Measurements from ENCODE around the gene DCHS2. TPM values are rescaled to one million over a fixed set of nuclear protein-coding genes. Genes with fewer than 3 reads are reported as not detected.
A peak's percentile ranks its signal among the peaks of the same experiment; 100 is the strongest.

Gene DCHS2
- total RNA-seq, 1 donor from 2014 or later, result 0.71 TPM

GRCh38 chr4:154466336-154466735 is 25.3 kb downstream of the DCHS2 start:
- no peak overlapping the region for H3K4me3 Mint-ChIP-seq

GRCh38 chr4:154465085-154465484 is 26.5 kb downstream of the DCHS2 start:
- H3K27ac ChIP-seq, result no peak overlapping the region
- H2AFZ ChIP-seq (replicated peaks), result no peak overlapping the region
- no peaks in the 10 kb centered on the region for H3K4me1 Mint-ChIP-seq

More at GRCh38 chr4:154466336-154466735, 25.3 kb downstream of the DCHS2 start:
- no peaks in the 10 kb centered on the region for H3K27me3 ChIP-seq
- no peaks in the 10 kb centered on the region for H3F3A ChIP-seq (ENCODE audit: low read depth)
- no peaks in the 10 kb centered on the region for H3K4me1 ChIP-seq
- no peak overlapping the region for H3K27ac Mint-ChIP-seq
- no peaks in the 10 kb centered on the region for H3K9me3 ChIP-seq (ENCODE audit: low read depth)
- H3K4me2 ChIP-seq, result no peak overlapping the region
- no peaks in the 10 kb centered on the region for H3K9me3 Mint-ChIP-seq
- H3K79me2 ChIP-seq (ENCODE audit: low read depth), result no peaks in the 10 kb centered on the region
- no peaks in the 10 kb centered on the region for H3K4me1 Mint-ChIP-seq
- H3K27ac ChIP-seq, result no peak overlapping the region
- no peak for DNase-seq (ENCODE audit: low spot score)
- H4K20me1 ChIP-seq (ENCODE audit: low read depth), result no peaks in the 10 kb centered on the region
- H3K9ac ChIP-seq, result no peak overlapping the region
- no peaks in the 10 kb centered on the region for H3K27me3 Mint-ChIP-seq (ENCODE audit: insufficient read depth, low read depth)
- H2AFZ ChIP-seq (replicated peaks), result no peak overlapping the region
- H3K36me3 ChIP-seq, result no peaks in the 10 kb centered on the region
- no peak overlapping the region for H3K4me3 ChIP-seq
- H3K36me3 Mint-ChIP-seq, result peaks cover 1% of the 10 kb centered on the region
- TF ChIP-seq EZH2 (IDR thresholded peaks at IDR 0.05) (no peak), EZH2phosphoT487 (IDR thresholded peaks at IDR 0.05) (no peak), CTCF (IDR thresholded peaks at IDR 0.05) (no peak)

GRCh38 chr4:154464654-154465053 is 26.9 kb downstream of the DCHS2 start:
- Mint-ChIP-seq H3K4me1 (no peaks in the 10 kb centered on the region), H3K27me3 (ENCODE audit: insufficient read depth, low read depth) (no peaks in the 10 kb centered on the region), H3K36me3 (peaks cover 1% of the 10 kb centered on the region), H3K9me3 (no peaks in the 10 kb centered on the region), H3K4me3 (no peak overlapping the region), H3K27ac (no peak overlapping the region)
- no peak overlapping the region for H3K4me2 ChIP-seq
- no peaks in the 10 kb centered on the region for H3F3A ChIP-seq (ENCODE audit: low read depth)
- no peak overlapping the region for H3K9ac ChIP-seq
- H2AFZ ChIP-seq (replicated peaks), result peak overlapping the region; percentile 9
- no peak for DNase-seq (ENCODE audit: low spot score)
- TF ChIP-seq EZH2 (IDR thresholded peaks at IDR 0.05) (no peak), EZH2phosphoT487 (IDR thresholded peaks at IDR 0.05) (no peak), CTCF (IDR thresholded peaks at IDR 0.05) (no peak)
- no peak overlapping the region for H3K4me3 ChIP-seq
- no peaks in the 10 kb centered on the region for H3K27me3 ChIP-seq
- no peak overlapping the region for H3K27ac ChIP-seq
- H3K36me3 ChIP-seq, result no peaks in the 10 kb centered on the region
- no peaks in the 10 kb centered on the region for H3K79me2 ChIP-seq (ENCODE audit: low read depth)
- H4K20me1 ChIP-seq (ENCODE audit: low read depth), result no peaks in the 10 kb centered on the region
- H3K9me3 ChIP-seq (ENCODE audit: low read depth), result no peaks in the 10 kb centered on the region
- H3K4me1 ChIP-seq, result no peaks in the 10 kb centered on the region

More at GRCh38 chr4:154465085-154465484, 26.5 kb downstream of the DCHS2 start:
- no peak overlapping the region for H3K27ac Mint-ChIP-seq
- H3K36me3 ChIP-seq, result no peaks in the 10 kb centered on the region
- no peak overlapping the region for H3K4me3 Mint-ChIP-seq
- no peaks in the 10 kb centered on the region for H3K27me3 ChIP-seq
- no peaks in the 10 kb centered on the region for H3F3A ChIP-seq (ENCODE audit: low read depth)
- no peak for DNase-seq (ENCODE audit: low spot score)
- no peaks in the 10 kb centered on the region for H3K9me3 ChIP-seq (ENCODE audit: low read depth)
- no peak overlapping the region for H3K4me3 ChIP-seq
- no peaks in the 10 kb centered on the region for H4K20me1 ChIP-seq (ENCODE audit: low read depth)
- H3K79me2 ChIP-seq (ENCODE audit: low read depth), result no peaks in the 10 kb centered on the region
- no peaks in the 10 kb centered on the region for H3K27me3 Mint-ChIP-seq (ENCODE audit: insufficient read depth, low read depth)
- no peak overlapping the region for H3K9ac ChIP-seq
- no peak overlapping the region for H3K4me2 ChIP-seq
- no peaks in the 10 kb centered on the region for H3K9me3 Mint-ChIP-seq
- H3K36me3 Mint-ChIP-seq, result peaks cover 1% of the 10 kb centered on the region
- no peaks in the 10 kb centered on the region for H3K4me1 ChIP-seq
- TF ChIP-seq CTCF (IDR thresholded peaks at IDR 0.05) (no peak), EZH2 (IDR thresholded peaks at IDR 0.05) (no peak), EZH2phosphoT487 (IDR thresholded peaks at IDR 0.05) (no peak)

All from neural progenitor cell (in vitro differentiated cells).